Measurements from ENCODE around the gene SENP2.
A peak's percentile ranks its signal among the peaks of the same experiment; 100 is the strongest.
"Not testable (repeated sequence)": the region's sequence is repeated elsewhere in the genome, so short reads cannot be mapped to it uniquely, and the experiment has no call there.

The SENP2 gene

GRCh38 chr3:185649414-185649813, 63.3 kb downstream of the SENP2 start:
- DNase-seq, result no peak

GRCh38 chr3:185651971-185652370, 65.9 kb downstream of the SENP2 start:
- DNase-seq, result no peak

GRCh38 chr3:185653949-185654757, 68.1 kb downstream of the SENP2 start:
- DNase-seq, result no peak

- no peak for DNase-seq
Measured at GRCh38 chr3:185654758-185655145, 68.7 kb downstream of the SENP2 start.

- no peak for DNase-seq
Measured at GRCh38 chr3:185655426-185656320, 69.6 kb downstream of the SENP2 start.

- DNase-seq, result no peak
Measured at GRCh38 chr3:185656321-185656840, 70.3 kb downstream of the SENP2 start.

GRCh38 chr3:185657211-185657610, 71.1 kb downstream of the SENP2 start:
- DNase-seq, result no peak

GRCh38 chr3:185657691-185658503, 71.8 kb downstream of the SENP2 start:
- no peak for DNase-seq

GRCh38 chr3:185658504-185658912, 72.4 kb downstream of the SENP2 start:
- DNase-seq, result no peak

GRCh38 chr3:185658943-185659342, 72.8 kb downstream of the SENP2 start:
- DNase-seq, result no peak

- DNase-seq, result peak; percentile 33
Measured at GRCh38 chr3:185659942-185660921, 74.1 kb downstream of the SENP2 start.

GRCh38 chr3:185661296-185661695, 75.2 kb downstream of the SENP2 start:
- DNase-seq, result not testable (repeated sequence)

- DNase-seq, result no peak
Measured at GRCh38 chr3:185661772-185662171, 75.7 kb downstream of the SENP2 start.

- no peak for DNase-seq
Measured at GRCh38 chr3:185663929-185664328, 77.8 kb downstream of the SENP2 start.

GRCh38 chr3:185667574-185667973, 81.5 kb downstream of the SENP2 start:
- no peak for DNase-seq

- no peak for DNase-seq
Measured at GRCh38 chr3:185677146-185677829, 91.2 kb downstream of the SENP2 start.

- no peak for DNase-seq
Measured at GRCh38 chr3:185678027-185678426, 91.9 kb downstream of the SENP2 start.

- DNase-seq, result no peak
Measured at GRCh38 chr3:185680231-185680630, 94.1 kb downstream of the SENP2 start.

Measured in NCI-H2171 (cell line).